WTC11 (cell line): ENCODE data around the gene THSD4. TPM values are rescaled to one million over a fixed set of nuclear protein-coding genes. Genes with fewer than 3 reads are reported as not detected.

Source experiments
- ATAC-seq: fragments of 200-7000 bp; cut with Tn5 transposase; 2 replicates; pipeline ENCODE4 v1.10.0; 2021; ENCODE audit warnings: mild to moderate bottlenecking, moderate library complexity
- CTCF ChIA-PET: fragments of 300-600 bp; sonication (Branson Sonifier 250); formaldehyde crosslinking; loops from one replicate; lab custom pipeline; 2021; ENCODE audit warnings: antibody characterized with exemption; lab: Charles Lee
- POLR2A ChIA-PET: fragments of 350-600 bp; sonication (Branson Sonifier 250); formaldehyde crosslinking; loops from one replicate; lab custom pipeline; 2021; ENCODE audit warnings: antibody characterized with exemption; lab: Charles Lee
- DNase-seq: peaks from one replicate; pipeline ENCODE4 v3.0.0; 2021; ENCODE audit warnings: low spot score
- H3K27ac Mint-ChIP-seq: 2 replicates; pipeline ENCODE4 v1.8.0; 2021; ENCODE audit warnings: mixed read lengths
- H3K27me3 Mint-ChIP-seq: 2 replicates; pipeline ENCODE4 v1.8.0; 2021; ENCODE audit warnings: low read depth, mild to moderate bottlenecking, moderate library complexity, mixed read lengths
- H3K36me3 Mint-ChIP-seq: 2 replicates; pipeline ENCODE4 v1.8.0; 2021; ENCODE audit warnings: mixed read lengths
- H3K4me1 Mint-ChIP-seq: 2 replicates; pipeline ENCODE4 v1.8.0; 2022; ENCODE audit warnings: mixed read lengths
- H3K4me3 Mint-ChIP-seq: 2 replicates; pipeline ENCODE4 v1.8.0; 2021; ENCODE audit warnings: mild to moderate bottlenecking, moderate library complexity, mixed read lengths
- H3K9me3 Mint-ChIP-seq: 2 replicates; pipeline ENCODE4 v1.8.0; 2021; ENCODE audit warnings: mixed read lengths
- AR ChIP-seq: fragments of 250-450 bp; sonication (Bioruptor Pico); IDR thresholded peaks from 2 replicates; pipeline ENCODE4 v1.9.0; 2021; ENCODE audit warnings: mild to moderate bottlenecking
- ATF6 ChIP-seq: sonication (generic); formaldehyde crosslinking; IDR thresholded peaks from 2 replicates; pipeline ENCODE4 v1.8.1; 2023; ENCODE audit warnings: mild to moderate bottlenecking, missing genetic modification reagents
- CDX4 ChIP-seq: fragments of 250-450 bp; sonication (Bioruptor Pico); IDR thresholded peaks from 2 replicates; pipeline ENCODE4 v1.9.0; 2021; ENCODE audit warnings: moderate library complexity, mild to moderate bottlenecking, inconsistent platforms, borderline replicate concordance
- CREB1 ChIP-seq: sonication (generic); formaldehyde crosslinking; IDR thresholded peaks from 2 replicates; pipeline ENCODE4 v1.8.0; 2023; ENCODE audit warnings: mild to moderate bottlenecking, missing genetic modification reagents
- E2F1 ChIP-seq: sonication (generic); formaldehyde crosslinking; IDR thresholded peaks from 2 replicates; pipeline ENCODE4 v1.8.0; 2022; ENCODE audit warnings: mild to moderate bottlenecking, missing genetic modification reagents
- ERG ChIP-seq: fragments of 250-450 bp; sonication (Bioruptor Pico); IDR thresholded peaks from 2 replicates; pipeline ENCODE4 v1.8.0; 2021; ENCODE audit warnings: mild to moderate bottlenecking
- GABPB1 ChIP-seq: sonication (generic); formaldehyde crosslinking; IDR thresholded peaks from 2 replicates; pipeline ENCODE4 v1.8.1; 2023; ENCODE audit warnings: mild to moderate bottlenecking, missing genetic modification reagents
- NFE2L1 ChIP-seq: sonication (generic); formaldehyde crosslinking; IDR thresholded peaks from 2 replicates; pipeline ENCODE4 v1.8.1; 2023; ENCODE audit warnings: missing genetic modification reagents
- NR2C2 ChIP-seq: sonication (generic); formaldehyde crosslinking; IDR thresholded peaks from 2 replicates; pipeline ENCODE4 v1.8.0; 2022; ENCODE audit warnings: mild to moderate bottlenecking, missing genetic modification reagents
- OVOL2 ChIP-seq: fragments of 250-450 bp; sonication (Bioruptor Pico); IDR thresholded peaks from 2 replicates; pipeline ENCODE4 v1.9.0; 2021; ENCODE audit warnings: mild to moderate bottlenecking, borderline replicate concordance
- RORB ChIP-seq: fragments of 250-450 bp; sonication (Bioruptor Pico); IDR thresholded peaks from 2 replicates; pipeline ENCODE4 v1.9.0; 2021; ENCODE audit warnings: mild to moderate bottlenecking
- SOX15 ChIP-seq: fragments of 250-450 bp; sonication (Bioruptor Pico); IDR thresholded peaks from 2 replicates; pipeline ENCODE4 v1.9.0; 2021; ENCODE audit warnings: mild to moderate bottlenecking
- ZBTB43 ChIP-seq: sonication (generic); formaldehyde crosslinking; IDR thresholded peaks from 2 replicates; pipeline ENCODE4 v1.8.1; 2023; ENCODE audit warnings: mild to moderate bottlenecking, missing genetic modification reagents
- ZNF317 ChIP-seq: sonication (generic); formaldehyde crosslinking; IDR thresholded peaks from 2 replicates; pipeline ENCODE4 v1.8.1; 2023; ENCODE audit warnings: low read depth, mild to moderate bottlenecking, moderate library complexity, missing genetic modification reagents, borderline replicate concordance
- ZNF396 ChIP-seq: fragments of 250-450 bp; sonication (Bioruptor Pico); IDR thresholded peaks from 2 replicates; pipeline ENCODE4 v1.8.0; 2021; ENCODE audit warnings: mild to moderate bottlenecking, moderate library complexity, borderline replicate concordance
- ZNF423 ChIP-seq: fragments of 250-450 bp; sonication (Bioruptor Pico); IDR thresholded peaks from 2 replicates; pipeline ENCODE4 v2.1.2; 2022; ENCODE audit warnings: mild to moderate bottlenecking, moderate library complexity
- ZNF532 ChIP-seq: fragments of 250-450 bp; sonication (Bioruptor Pico); IDR thresholded peaks from 2 replicates; pipeline ENCODE4 v1.9.0; 2021; ENCODE audit warnings: mild to moderate bottlenecking, borderline replicate concordance
- ZNF671 ChIP-seq: fragments of 250-450 bp; sonication (Bioruptor Pico); IDR thresholded peaks from 2 replicates; pipeline ENCODE4 v1.8.0; 2021; ENCODE audit warnings: mild to moderate bottlenecking
- total RNA-seq: library from RNA; stranded (reverse); gene quantifications from 3 replicates; pipeline ENCODE4 v1.2.3, GENCODE V29; 2021

THSD4 gene
- total RNA-seq, 1 experiment from 2014 or later: 7.8 TPM

GRCh38 chr15:71380345-71380744 lies 265.1 kb downstream of the THSD4 start (continued):
- TF ChIP-seq ZNF532: no peak

GRCh38 chr15:71384501-71384900 lies 269.2 kb downstream of the THSD4 start:
- H3K4me3 Mint-ChIP-seq: no peak overlapping the region
- H3K9me3 Mint-ChIP-seq: peaks cover 5% of the 10 kb centered on the region
- POLR2A ChIA-PET: no interaction called here
- H3K36me3 Mint-ChIP-seq: peaks cover 5% of the 10 kb centered on the region
- H3K4me1 Mint-ChIP-seq: peaks cover 63% of the 10 kb centered on the region
- 0 out of 2 replicates have a peak, but pooled peaks cover 4% of the 10 kb centered on the region for H3K27me3 Mint-ChIP-seq
- peak overlapping the region; percentile 32; the same call in 1 of the 2 replicates for H3K27ac Mint-ChIP-seq
- DNase-seq: no peak
- ATAC-seq: no peak
- CTCF ChIA-PET: interaction anchor here (2.9 kb wide), 1 partner anchor 56 kb away, joined by 42 read pairs; no protein-coding TSS in a partner anchor
- TF ChIP-seq CREB1 (no peak), ZNF671 (no peak), ZBTB43 (CRISPR knock-in tag) (no peak), OVOL2 (CRISPR knock-in tag) (no peak), CDX4 (no peak), SOX15 (CRISPR knock-in tag) (no peak), ERG (CRISPR knock-in tag) (no peak), ZNF532 (no peak), AR (CRISPR knock-in tag) (no peak), E2F1 (CRISPR knock-in tag) (no peak), ZNF396 (no peak), GABPB1 (no peak), ZNF423 (CRISPR knock-in tag) (no peak), RORB (CRISPR knock-in tag) (no peak), NR2C2 (CRISPR knock-in tag) (no peak), ATF6 (CRISPR knock-in tag) (no peak), ZNF317 (CRISPR knock-in tag) (no peak), NFE2L1 (CRISPR knock-in tag) (no peak)
